ENCODE results near the gene PTPN14. TPM values are rescaled to one million over a fixed set of nuclear protein-coding genes. Genes with fewer than 3 reads are reported as not detected.

The PTPN14 gene
- polyA plus RNA-seq, 1 donor from 2014 or later, result 0.07 TPM

DNA sequence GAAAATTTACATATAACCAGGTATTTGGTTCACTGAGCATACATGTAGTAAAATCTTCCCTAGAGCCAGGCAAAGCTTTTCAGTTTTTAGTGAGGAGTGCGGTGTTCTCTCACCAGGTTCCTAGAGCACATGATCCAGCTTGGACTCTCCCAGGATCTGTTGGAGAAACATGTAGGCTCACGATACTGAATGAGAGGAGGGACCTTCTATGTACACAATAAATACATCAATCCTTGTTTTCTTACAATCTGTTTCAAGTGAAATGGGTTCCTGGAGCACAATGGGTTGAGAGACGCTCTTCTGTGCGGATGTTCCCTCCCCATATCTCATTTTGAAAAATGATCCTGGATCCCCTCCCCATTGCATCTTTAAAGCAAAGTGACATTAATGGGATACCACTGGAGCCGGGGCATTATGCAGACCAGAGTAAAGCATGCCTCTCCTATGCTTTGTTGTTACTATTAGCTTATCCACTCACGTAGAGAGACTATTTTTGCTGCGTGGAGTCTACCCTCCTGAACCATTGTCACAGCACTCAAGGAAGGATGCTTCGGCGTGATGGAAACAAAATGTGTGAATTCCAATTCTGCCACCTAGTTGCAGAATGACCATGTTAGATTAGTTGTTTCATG lies 251.1 kb downstream of the PTPN14 start:
- Histone ChIP-seq H3K4me2 (ENCODE audit: low read length) (no peak overlapping the region), H3K27me3 (ENCODE audit: insufficient read depth, low read depth, low read length) (no peaks in the 10 kb centered on the region), H4K20me1 (ENCODE audit: insufficient read depth) (no peaks in the 10 kb centered on the region), H3K9me3 (ENCODE audit: low read length) (no peaks in the 10 kb centered on the region), H3K9me2 (ENCODE audit: insufficient read depth, low read length) (no peaks in the 10 kb centered on the region), H3K4me3 (ENCODE audit: low read length) (no peak overlapping the region), H3F3A (ENCODE audit: insufficient read depth, low read length, poor library complexity, severe bottlenecking) (no peaks in the 10 kb centered on the region), H3K9ac (ENCODE audit: low read length) (no peak overlapping the region), H3K27ac (ENCODE audit: low read length) (no peak overlapping the region), H3K36me3 (ENCODE audit: insufficient read depth, low read length) (no peaks in the 10 kb centered on the region), H3K79me2 (replicated peaks; ENCODE audit: insufficient read depth, low read length) (no peaks in the 10 kb centered on the region), H2AFZ (ENCODE audit: low read depth, low read length) (no peak overlapping the region)
- TF ChIP-seq EZH2 (IDR thresholded peaks at IDR 0.05; ENCODE audit: borderline replicate concordance, insufficient read depth, low read length, poor library complexity, severe bottlenecking) (no peak), POLR2AphosphoS5 (IDR thresholded peaks at IDR 0.05) (no peak), SMC3 (conservative IDR thresholded peaks at IDR 0.05; ENCODE audit: poor library complexity) (no peak), RAD21 (conservative IDR thresholded peaks at IDR 0.05) (no peak), TAF1 (IDR thresholded peaks at IDR 0.05; ENCODE audit: low read depth) (no peak), EP300 (conservative IDR thresholded peaks at IDR 0.05; ENCODE audit: poor library complexity, severe bottlenecking) (no peak)
- TF ChIP-seq, protein P1, sequence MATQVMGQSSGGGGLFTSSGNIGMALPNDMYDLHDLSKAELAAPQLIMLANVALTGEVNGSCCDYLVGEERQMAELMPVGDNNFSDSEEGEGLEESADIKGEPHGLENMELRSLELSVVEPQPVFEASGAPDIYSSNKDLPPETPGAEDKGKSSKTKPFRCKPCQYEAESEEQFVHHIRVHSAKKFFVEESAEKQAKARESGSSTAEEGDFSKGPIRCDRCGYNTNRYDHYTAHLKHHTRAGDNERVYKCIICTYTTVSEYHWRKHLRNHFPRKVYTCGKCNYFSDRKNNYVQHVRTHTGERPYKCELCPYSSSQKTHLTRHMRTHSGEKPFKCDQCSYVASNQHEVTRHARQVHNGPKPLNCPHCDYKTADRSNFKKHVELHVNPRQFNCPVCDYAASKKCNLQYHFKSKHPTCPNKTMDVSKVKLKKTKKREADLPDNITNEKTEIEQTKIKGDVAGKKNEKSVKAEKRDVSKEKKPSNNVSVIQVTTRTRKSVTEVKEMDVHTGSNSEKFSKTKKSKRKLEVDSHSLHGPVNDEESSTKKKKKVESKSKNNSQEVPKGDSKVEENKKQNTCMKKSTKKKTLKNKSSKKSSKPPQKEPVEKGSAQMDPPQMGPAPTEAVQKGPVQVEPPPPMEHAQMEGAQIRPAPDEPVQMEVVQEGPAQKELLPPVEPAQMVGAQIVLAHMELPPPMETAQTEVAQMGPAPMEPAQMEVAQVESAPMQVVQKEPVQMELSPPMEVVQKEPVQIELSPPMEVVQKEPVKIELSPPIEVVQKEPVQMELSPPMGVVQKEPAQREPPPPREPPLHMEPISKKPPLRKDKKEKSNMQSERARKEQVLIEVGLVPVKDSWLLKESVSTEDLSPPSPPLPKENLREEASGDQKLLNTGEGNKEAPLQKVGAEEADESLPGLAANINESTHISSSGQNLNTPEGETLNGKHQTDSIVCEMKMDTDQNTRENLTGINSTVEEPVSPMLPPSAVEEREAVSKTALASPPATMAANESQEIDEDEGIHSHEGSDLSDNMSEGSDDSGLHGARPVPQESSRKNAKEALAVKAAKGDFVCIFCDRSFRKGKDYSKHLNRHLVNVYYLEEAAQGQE (IDR thresholded peaks at IDR 0.05; ENCODE audit: borderline replicate concordance), result no peak
- TF ChIP-seq, protein P2, sequence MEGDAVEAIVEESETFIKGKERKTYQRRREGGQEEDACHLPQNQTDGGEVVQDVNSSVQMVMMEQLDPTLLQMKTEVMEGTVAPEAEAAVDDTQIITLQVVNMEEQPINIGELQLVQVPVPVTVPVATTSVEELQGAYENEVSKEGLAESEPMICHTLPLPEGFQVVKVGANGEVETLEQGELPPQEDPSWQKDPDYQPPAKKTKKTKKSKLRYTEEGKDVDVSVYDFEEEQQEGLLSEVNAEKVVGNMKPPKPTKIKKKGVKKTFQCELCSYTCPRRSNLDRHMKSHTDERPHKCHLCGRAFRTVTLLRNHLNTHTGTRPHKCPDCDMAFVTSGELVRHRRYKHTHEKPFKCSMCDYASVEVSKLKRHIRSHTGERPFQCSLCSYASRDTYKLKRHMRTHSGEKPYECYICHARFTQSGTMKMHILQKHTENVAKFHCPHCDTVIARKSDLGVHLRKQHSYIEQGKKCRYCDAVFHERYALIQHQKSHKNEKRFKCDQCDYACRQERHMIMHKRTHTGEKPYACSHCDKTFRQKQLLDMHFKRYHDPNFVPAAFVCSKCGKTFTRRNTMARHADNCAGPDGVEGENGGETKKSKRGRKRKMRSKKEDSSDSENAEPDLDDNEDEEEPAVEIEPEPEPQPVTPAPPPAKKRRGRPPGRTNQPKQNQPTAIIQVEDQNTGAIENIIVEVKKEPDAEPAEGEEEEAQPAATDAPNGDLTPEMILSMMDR (IDR thresholded peaks at IDR 0.05; ENCODE audit: poor library complexity, severe bottlenecking), result no peak

Other genes starting within 250 kb of the PTPN14 start
- 1.3 and 5.4 TPM in 2 replicates for gene CENPF, start 51.6 kb upstream of the PTPN14 start, polyA plus RNA-seq

All from neural cell (in vitro differentiated cells).